ENCODE data around the gene GYPB.
"Not testable (repeated sequence)": the region's sequence is repeated elsewhere in the genome, so short reads cannot be mapped to it uniquely, and the experiment has no call there.

- not testable (repeated sequence) for TF ChIP-seq CTCF (IDR thresholded peaks at IDR 0.05 in 4 of 5, conservative IDR thresholded peaks at IDR 0.05 in 1 of 5); POLR2A (IDR thresholded peaks at IDR 0.05)
These were observed 71.7 kb downstream of the GYPB start for GRCh38 chr4:143947493-143947892.
